Pons (tissue), 1 donor: ENCODE measurements around the gene ATXN2.

Source experiments
- DNase-seq: peaks from one replicate; pipeline ENCODE4 v3.0.0-alpha.2; 2016; ENCODE audit warnings: low spot score

Gene ATXN2

DNA sequence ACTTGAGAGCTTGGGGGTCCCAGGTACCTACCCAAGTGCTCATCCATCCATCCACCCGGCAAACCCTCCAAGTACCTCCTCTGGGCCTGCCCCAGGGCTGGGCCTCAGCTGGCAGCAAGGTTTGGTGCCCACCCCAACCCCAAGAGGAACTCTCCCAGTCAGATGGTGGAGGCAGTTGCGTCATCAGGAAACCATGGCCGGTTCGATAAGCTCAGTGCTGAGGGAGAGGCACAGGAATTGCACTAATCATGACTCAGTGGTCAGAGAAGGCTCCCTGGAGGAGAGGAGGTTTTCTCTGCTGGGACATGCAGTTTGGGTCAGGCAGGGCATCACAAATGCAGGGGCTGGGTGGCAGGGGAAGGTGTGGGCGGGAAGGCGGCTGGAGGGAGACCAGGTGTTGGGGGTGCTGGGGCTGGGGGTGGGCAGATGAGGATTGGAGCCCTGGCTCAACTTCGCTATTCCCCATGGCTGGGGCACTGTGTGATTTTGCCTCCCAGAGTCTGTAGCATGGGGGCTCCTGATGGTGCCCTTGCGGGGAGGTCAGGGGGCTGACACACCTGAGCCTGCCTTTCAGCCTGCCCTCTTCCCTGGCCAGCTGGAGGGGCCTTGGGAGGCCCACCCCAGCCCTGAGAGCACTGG is 161.2 kb downstream of the ATXN2 start:
- DNase-seq: peak; percentile 49

DNA sequence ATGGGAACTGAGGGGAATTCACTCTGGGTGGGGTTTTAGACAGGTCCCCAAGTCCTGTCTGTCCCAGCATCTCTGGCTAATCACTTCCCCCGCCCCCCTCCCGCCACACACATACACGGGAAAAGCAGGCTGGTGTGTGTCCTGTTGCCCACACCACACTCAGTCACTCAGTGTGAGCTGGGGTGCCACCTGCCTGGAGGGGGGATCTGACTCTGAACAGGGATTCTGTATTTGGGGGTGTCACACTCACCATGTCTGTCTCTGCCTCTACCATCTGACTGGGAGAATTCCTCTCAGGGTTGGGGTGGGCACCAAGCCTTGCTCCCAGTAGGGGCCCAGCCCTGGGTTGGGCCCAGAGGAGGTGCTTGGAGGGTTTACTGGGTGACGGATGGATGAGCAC is 162.3 kb downstream of the ATXN2 start:
- DNase-seq: no peak

DNA sequence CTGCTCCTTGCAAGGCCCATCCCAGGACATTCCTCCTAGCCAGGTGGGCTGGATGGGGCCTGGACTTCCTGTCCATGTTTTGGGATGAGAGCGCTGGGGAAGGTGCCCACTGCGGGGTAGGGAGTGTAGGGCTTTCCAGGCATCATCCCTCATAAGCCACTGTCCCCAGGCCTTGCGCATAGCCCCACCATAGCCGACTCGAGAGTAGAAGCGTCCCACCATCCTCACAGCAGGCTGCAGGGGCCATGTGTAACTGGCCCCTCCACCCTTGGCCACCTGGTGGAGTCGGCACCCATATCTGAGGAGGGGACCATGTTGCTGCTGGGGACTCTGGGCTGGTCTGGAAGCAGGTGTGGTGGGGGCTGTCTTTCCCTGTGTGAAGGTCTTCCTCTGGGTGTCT is 162.8 kb downstream of the ATXN2 start:
- DNase-seq: no peak

DNA sequence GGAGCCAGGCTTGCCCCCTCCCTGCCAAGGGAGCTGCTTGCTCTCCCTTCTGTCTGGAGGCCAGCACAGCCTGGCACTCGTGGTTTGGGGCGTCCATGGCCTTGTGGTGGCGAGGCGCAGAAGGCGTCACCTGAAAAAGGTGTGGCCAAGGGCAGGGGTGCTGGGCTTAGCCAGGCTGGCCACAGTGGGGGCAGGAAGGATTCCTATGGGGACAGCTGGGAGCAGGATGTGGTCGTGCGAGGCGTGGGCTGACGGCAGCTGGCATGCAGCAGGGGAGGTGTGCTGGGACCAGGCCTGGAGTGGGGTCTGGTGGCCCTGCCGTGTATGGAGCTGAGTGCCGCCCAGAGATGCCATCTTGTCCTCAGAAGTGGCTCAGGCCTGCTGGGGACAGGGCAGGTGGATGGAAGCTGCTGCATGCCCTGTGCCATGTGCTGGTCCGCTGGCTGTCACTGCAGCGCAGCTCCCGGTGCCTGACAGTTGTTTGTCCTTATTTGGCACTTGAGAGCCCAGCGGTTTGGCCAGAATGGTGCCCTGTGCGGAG is 163.4 kb downstream of the ATXN2 start:
- no peak for DNase-seq

DNA sequence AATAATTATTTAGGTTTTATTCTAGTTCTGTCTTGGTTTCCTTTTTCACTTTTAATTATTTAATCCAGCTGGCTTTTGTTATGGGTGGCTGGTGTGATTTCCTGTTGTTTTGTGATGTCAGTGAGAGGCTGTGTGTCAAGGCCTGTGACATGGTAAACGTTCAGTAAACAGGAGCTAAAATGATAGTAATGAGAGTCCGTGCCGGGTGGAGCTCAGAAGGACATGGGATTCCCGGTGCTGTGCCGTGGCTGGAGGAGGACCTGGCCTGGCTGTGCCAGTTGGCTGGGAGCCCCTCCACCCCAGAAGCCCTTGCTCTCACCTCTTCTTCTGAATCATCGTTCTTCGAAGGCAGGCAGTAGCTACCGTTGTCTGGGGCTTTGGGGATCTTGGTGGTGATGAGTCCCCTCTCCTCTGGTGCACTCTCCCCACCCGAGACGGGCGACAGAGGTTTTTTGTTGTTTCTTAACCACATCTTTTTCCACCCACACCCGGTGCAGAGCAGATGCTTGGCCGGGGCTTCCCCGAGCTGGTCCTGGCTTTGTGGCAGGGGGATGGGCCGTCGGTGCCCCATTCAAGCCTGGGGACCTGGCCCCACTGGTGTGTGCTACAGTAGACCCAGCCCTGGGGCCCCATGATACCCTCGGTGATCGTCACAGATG is 164.3 kb downstream of the ATXN2 start:
- DNase-seq: peak; percentile 44

DNA sequence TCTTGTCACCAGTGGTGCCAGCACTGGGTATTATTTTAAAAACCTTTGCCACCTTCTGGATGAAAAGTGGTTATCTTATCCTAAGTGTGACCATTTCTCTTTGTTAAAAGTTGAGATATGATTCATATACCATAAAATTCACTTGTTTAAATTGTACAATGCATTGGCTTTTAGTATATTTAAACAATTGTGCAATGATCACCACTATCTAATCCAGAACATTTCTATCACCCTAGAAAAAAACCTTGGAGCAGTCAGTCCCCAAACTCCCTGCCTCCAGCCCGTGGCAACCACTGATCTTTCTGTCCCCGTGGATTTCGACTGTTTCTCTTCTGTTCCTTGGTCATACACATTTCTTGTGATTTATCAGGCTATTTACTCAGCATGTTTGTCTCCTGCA is 165.1 kb downstream of the ATXN2 start:
- no peak for DNase-seq

- DNase-seq: no peak
Observed at GRCh38 chr12:111431772-111432171, 167.3 kb downstream of the ATXN2 start.

GRCh38 chr12:111430433-111431353 is 168.4 kb downstream of the ATXN2 start:
- DNase-seq: no peak

GRCh38 chr12:111429828-111430432 is 169.2 kb downstream of the ATXN2 start:
- no peak for DNase-seq

GRCh38 chr12:111428728-111429175 is 170.4 kb downstream of the ATXN2 start:
- DNase-seq: no peak

DNA sequence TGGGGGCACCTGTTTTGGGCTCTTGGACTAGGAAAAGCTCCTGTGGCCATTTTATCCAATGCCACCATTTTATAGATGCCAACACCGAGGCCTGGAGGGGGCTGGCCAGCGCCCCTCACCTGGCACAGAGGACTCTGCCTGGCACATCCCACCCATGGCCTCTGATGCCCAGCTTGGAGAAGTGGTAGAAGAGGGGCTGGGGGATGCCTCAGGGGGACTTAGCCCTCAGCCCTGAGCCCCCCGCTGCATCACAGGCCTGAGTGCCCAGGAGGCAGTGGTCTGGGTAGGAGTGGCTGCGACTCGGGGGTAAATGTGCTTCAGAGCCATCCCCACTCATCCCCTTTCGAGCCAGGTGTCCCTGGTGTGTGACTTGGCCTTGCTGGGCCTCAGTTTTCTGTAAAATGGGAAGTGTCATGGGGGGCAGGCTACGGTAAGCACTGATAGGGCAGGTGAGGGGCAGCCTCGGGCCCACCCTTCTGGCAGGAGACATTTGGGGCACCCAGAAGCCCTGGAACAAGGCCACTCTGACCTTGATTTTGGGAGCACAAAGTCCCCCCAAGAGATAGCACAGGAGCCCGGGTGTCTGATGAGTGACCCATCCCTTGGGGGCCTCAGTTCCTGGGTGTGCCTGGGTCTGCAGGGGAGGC is 170.9 kb downstream of the ATXN2 start:
- DNase-seq: no peak

- no peak for DNase-seq
Observed at GRCh38 chr12:111427417-111428074, 171.6 kb downstream of the ATXN2 start.

DNA sequence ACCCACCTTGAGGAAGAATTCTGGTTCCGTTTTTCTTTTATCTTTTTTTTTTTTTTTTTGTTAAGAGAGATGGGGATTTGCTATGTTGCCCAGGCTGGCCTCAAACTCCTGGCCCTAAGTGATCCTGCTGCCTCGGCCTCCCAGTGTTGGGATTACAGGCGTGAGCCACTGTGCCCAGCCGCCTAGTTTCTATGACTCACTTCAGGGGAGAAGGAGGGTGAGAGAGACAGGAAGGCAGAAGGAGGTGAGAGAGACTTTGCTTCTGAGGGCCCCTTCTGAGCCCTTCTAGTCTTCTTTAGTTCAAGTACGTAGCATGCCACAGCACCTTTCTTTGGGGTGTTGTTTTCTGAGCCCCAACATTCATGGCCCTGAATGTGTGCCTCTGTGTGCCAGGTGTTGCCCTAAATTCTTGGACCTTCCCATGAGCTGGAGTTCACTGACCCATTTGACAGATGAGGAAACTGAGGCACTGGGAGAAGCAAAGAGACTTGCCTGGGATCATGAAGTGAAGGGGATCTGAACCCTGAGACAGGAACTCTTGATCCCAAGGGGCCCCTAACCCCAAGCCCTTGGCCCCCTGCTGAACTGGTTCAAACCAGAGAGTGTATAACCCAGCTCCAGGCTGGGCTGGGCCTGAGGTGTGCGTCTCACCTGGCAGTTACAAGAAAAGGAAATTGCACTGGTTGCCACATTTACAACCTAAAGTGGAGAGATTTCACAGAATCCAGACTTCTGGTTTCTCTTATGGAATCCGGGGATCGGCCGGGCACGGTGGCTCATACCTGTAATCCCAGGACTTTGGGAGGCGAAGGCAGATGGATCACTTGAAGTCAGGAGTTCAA is 172.6 kb downstream of the ATXN2 start:
- no peak for DNase-seq

GRCh38 chr12:111425655-111426054 is 173.5 kb downstream of the ATXN2 start:
- no peak for DNase-seq

GRCh38 chr12:111424793-111425251 is 174.3 kb downstream of the ATXN2 start:
- no peak for DNase-seq

DNA sequence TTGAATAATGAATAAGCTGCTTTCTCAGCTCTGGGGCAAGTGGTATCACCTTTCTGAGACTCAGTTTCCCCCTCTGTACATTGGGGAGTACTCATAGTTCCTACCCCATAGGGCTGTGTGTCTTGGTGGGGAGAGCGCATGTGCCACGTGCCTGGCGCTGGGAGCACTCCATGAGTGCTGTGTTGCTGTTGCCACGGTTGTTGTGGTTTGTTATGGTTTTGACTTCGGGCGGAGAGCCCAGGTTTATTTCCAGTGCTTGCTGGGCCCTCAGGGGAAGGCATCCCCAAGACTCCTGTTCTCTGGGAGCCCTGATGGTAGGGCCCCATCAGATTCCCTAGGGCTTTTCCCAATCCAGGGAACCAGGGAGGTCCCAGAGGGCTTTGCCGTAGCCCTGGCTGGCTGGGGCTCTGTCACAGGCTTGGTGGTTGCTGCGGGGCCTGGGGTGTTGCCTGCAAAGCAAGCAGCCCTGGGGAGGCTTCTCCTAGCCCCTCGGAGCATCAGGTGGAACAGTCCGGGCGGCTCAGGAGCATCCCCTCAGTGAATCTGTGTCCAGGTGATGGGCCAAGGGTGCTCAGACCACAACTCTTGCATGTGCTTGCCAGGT is 174.8 kb downstream of the ATXN2 start:
- DNase-seq: no peak

GRCh38 chr12:111420494-111420893 is 178.6 kb downstream of the ATXN2 start:
- no peak for DNase-seq

DNA sequence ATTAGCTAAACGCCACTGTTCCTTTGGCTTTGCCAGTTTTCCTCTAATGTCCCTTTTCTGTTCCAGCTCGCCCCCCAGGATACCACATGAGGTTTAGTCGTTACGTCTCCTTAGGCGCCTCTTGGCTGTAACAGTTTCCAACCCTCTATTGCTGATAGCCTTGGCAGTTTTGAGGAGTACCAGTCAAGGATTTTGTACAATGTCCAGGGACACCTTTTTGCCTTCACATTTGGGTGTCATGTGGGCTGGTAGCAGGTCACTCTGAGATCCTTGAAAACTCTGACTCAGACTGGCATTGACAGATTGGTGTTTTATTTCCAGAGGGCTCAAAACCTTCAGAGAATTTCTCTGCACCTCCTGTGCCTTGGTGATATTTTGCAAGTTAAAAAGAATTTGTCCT is 179.3 kb downstream of the ATXN2 start:
- DNase-seq: no peak

GRCh38 chr12:111418594-111418880 is 180.6 kb downstream of the ATXN2 start:
- DNase-seq: no peak
